ENCODE data around the gene TSEN2. TPM values are rescaled to one million over a fixed set of nuclear protein-coding genes. Genes with fewer than 3 reads are reported as not detected.

TSEN2 gene
- total and polyA plus RNA-seq, 9 of the 15 experiments (the other 6 are each of a cell fraction or from before 2014, with no cell fraction given): 38.5 to 76.3 (median 46.6) TPM

GRCh38 chr3:12437221-12437605, 47.1 kb upstream of the TSEN2 start (continued):
- TF ChIP-seq, protein P1, sequence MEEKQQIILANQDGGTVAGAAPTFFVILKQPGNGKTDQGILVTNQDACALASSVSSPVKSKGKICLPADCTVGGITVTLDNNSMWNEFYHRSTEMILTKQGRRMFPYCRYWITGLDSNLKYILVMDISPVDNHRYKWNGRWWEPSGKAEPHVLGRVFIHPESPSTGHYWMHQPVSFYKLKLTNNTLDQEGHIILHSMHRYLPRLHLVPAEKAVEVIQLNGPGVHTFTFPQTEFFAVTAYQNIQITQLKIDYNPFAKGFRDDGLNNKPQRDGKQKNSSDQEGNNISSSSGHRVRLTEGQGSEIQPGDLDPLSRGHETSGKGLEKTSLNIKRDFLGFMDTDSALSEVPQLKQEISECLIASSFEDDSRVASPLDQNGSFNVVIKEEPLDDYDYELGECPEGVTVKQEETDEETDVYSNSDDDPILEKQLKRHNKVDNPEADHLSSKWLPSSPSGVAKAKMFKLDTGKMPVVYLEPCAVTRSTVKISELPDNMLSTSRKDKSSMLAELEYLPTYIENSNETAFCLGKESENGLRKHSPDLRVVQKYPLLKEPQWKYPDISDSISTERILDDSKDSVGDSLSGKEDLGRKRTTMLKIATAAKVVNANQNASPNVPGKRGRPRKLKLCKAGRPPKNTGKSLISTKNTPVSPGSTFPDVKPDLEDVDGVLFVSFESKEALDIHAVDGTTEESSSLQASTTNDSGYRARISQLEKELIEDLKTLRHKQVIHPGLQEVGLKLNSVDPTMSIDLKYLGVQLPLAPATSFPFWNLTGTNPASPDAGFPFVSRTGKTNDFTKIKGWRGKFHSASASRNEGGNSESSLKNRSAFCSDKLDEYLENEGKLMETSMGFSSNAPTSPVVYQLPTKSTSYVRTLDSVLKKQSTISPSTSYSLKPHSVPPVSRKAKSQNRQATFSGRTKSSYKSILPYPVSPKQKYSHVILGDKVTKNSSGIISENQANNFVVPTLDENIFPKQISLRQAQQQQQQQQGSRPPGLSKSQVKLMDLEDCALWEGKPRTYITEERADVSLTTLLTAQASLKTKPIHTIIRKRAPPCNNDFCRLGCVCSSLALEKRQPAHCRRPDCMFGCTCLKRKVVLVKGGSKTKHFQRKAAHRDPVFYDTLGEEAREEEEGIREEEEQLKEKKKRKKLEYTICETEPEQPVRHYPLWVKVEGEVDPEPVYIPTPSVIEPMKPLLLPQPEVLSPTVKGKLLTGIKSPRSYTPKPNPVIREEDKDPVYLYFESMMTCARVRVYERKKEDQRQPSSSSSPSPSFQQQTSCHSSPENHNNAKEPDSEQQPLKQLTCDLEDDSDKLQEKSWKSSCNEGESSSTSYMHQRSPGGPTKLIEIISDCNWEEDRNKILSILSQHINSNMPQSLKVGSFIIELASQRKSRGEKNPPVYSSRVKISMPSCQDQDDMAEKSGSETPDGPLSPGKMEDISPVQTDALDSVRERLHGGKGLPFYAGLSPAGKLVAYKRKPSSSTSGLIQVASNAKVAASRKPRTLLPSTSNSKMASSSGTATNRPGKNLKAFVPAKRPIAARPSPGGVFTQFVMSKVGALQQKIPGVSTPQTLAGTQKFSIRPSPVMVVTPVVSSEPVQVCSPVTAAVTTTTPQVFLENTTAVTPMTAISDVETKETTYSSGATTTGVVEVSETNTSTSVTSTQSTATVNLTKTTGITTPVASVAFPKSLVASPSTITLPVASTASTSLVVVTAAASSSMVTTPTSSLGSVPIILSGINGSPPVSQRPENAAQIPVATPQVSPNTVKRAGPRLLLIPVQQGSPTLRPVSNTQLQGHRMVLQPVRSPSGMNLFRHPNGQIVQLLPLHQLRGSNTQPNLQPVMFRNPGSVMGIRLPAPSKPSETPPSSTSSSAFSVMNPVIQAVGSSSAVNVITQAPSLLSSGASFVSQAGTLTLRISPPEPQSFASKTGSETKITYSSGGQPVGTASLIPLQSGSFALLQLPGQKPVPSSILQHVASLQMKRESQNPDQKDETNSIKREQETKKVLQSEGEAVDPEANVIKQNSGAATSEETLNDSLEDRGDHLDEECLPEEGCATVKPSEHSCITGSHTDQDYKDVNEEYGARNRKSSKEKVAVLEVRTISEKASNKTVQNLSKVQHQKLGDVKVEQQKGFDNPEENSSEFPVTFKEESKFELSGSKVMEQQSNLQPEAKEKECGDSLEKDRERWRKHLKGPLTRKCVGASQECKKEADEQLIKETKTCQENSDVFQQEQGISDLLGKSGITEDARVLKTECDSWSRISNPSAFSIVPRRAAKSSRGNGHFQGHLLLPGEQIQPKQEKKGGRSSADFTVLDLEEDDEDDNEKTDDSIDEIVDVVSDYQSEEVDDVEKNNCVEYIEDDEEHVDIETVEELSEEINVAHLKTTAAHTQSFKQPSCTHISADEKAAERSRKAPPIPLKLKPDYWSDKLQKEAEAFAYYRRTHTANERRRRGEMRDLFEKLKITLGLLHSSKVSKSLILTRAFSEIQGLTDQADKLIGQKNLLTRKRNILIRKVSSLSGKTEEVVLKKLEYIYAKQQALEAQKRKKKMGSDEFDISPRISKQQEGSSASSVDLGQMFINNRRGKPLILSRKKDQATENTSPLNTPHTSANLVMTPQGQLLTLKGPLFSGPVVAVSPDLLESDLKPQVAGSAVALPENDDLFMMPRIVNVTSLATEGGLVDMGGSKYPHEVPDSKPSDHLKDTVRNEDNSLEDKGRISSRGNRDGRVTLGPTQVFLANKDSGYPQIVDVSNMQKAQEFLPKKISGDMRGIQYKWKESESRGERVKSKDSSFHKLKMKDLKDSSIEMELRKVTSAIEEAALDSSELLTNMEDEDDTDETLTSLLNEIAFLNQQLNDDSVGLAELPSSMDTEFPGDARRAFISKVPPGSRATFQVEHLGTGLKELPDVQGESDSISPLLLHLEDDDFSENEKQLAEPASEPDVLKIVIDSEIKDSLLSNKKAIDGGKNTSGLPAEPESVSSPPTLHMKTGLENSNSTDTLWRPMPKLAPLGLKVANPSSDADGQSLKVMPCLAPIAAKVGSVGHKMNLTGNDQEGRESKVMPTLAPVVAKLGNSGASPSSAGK (IDR thresholded peaks at IDR 0.05): no peak
- no peak for TF ChIP-seq TARDBP (IDR thresholded peaks at IDR 0.05)
- TF ChIP-seq CCAR2 (IDR thresholded peaks at IDR 0.05; ENCODE audit: low read depth, low read length): no peak
- no peak for TF ChIP-seq ZFPM2 (CRISPR knock-in tag; IDR thresholded peaks at IDR 0.05)
- TF ChIP-seq ZNF57 (CRISPR knock-in tag; IDR thresholded peaks at IDR 0.05): no peak
- no peak for TF ChIP-seq CTBP1 (IDR thresholded peaks at IDR 0.05; ENCODE audit: borderline replicate concordance)
- TF ChIP-seq SRSF9 (IDR thresholded peaks at IDR 0.05; ENCODE audit: borderline replicate concordance, low read depth, low read length): no peak
- TF ChIP-seq NR0B1 (IDR thresholded peaks at IDR 0.05; ENCODE audit: partially characterized antibody): no peak

Data from K562 (cell line).